Panc1 (cell line): ENCODE results near the gene INTS1. TPM values are rescaled to one million over a fixed set of nuclear protein-coding genes. Genes with fewer than 3 reads are reported as not detected.
A peak's percentile ranks its signal among the peaks of the same experiment; 100 is the strongest.

Experiments used
- ATAC-seq: fragments of 200-7000 bp; cut with Tn5 transposase; 2 replicates; pipeline ENCODE4 v1.9.1; 2020; ENCODE audit warnings: mild to moderate bottlenecking, moderate library complexity
- BruUV-seq: library from RNA; stranded (reverse); fragments of 400-500 nt; replicated peaks from 2 replicates; lab custom pipeline; 2021; lab: Mats Ljungman, UMichigan
- CTCF ChIA-PET: fragments of 300-600 bp; sonication (Branson Sonifier 250); formaldehyde crosslinking; loops from one replicate; lab custom pipeline; 2022; ENCODE audit warnings: antibody characterized with exemption; lab: Charles Lee
- POLR2A ChIA-PET: fragments of 300-600 bp; sonication (Branson Sonifier 250); formaldehyde crosslinking; loops from one replicate; lab custom pipeline; 2022; ENCODE audit warnings: antibody characterized with exemption; lab: Charles Lee
- DNase-seq: peaks from one replicate; pipeline ENCODE4 v3.0.0-alpha.2; 2010; ENCODE audit warnings: low read depth, low spot score
- H3K27ac ChIP-seq: 2 replicates; pipeline ENCODE4 v1.5.1; 2011; ENCODE audit warnings: mild to moderate bottlenecking, low read length, inconsistent platforms
- H3K27me3 ChIP-seq: fragments of 200-500 bp; sonication (Bioruptor generic); 2 replicates; pipeline ENCODE4 v1.6.0; 2014; ENCODE audit warnings: low read length, inconsistent platforms; ENCODE audit not compliant: control insufficient read depth, insufficient read depth
- H3K36me3 ChIP-seq: fragments of 200-500 bp; sonication (Bioruptor generic); 2 replicates; pipeline ENCODE4 v1.5.1; 2014; ENCODE audit warnings: inconsistent platforms, mild to moderate bottlenecking, low read length, moderate library complexity; ENCODE audit not compliant: control insufficient read depth, insufficient read depth
- H3K4me1 ChIP-seq: 2 replicates; pipeline ENCODE4 v1.5.1; 2011; ENCODE audit warnings: inconsistent platforms, mild to moderate bottlenecking, low read length, moderate library complexity; ENCODE audit not compliant: control insufficient read depth, insufficient read depth
- H3K4me3 ChIP-seq, 2 experiments: 2 replicates each; pipeline ENCODE4 v1.5.1; 2011 to 2012; ENCODE audit warnings: low read depth in 2 of 2, low read length in 2 of 2, mild to moderate bottlenecking in 2 of 2, inconsistent platforms in 1 of 2, moderate library complexity in 1 of 2
- H3K9me3 ChIP-seq: fragments of 200-500 bp; sonication (Bioruptor generic); 2 replicates; pipeline ENCODE4 v1.5.1; 2014; ENCODE audit warnings: low read depth, mild to moderate bottlenecking, inconsistent platforms, low read length, moderate library complexity; ENCODE audit not compliant: control insufficient read depth, insufficient read depth
- CTCF ChIP-seq: fragments of 450-650 bp; IDR thresholded peaks from 2 replicates; pipeline ENCODE4 v1.5.1; 2017; ENCODE audit warnings: mild to moderate bottlenecking
- POLR2AphosphoS5 ChIP-seq: IDR thresholded peaks from 2 replicates; pipeline ENCODE4 v1.6.1; 2012; ENCODE audit warnings: mild to moderate bottlenecking, low read depth, low read length, moderate library complexity
- SIN3A ChIP-seq: IDR thresholded peaks from 2 replicates; pipeline ENCODE4 v1.6.1; 2012; ENCODE audit warnings: low read depth, mild to moderate bottlenecking, low read length, moderate library complexity, borderline replicate concordance; ENCODE audit not compliant: insufficient read depth
- TCF7L2 ChIP-seq: IDR thresholded peaks from 2 replicates; pipeline ENCODE4 v1.6.1; 2011; ENCODE audit warnings: mild to moderate bottlenecking, low read depth, low read length, inconsistent platforms
- in situ Hi-C: cut with HindIII; loops from 2 replicates; pipeline ENCODE4 v1.10.0; 2016; ENCODE audit warnings: low sequenced_read_pairs, low pct_unique_long_range_greater_than_20kb
- intact Hi-C: fragments of 100-400 bp; cut with micrococcal nuclease; formaldehyde crosslinking; loops from one replicate; pipeline ENCODE4 v1.10.0; 2022; ENCODE audit not compliant: unreplicated experiment
- total RNA-seq: library from RNA; stranded (reverse); gene quantifications from one replicate; pipeline ENCODE4 v1.2.1, GENCODE V29; 2021; ENCODE audit not compliant: unreplicated experiment
- TF ChIP-seq, protein P1 (sequence below), 2 experiments: IDR thresholded peaks; 2 replicates each; pipeline ENCODE4 v1.6.1; 2011 to 2012; ENCODE audit warnings: low read depth in 2 of 2, control low read depth in 1 of 2, low read length in 1 of 2, mild to moderate bottlenecking in 1 of 2, moderate library complexity in 1 of 2; ENCODE audit not compliant: insufficient read depth in 1 of 2

The INTS1 gene
- total RNA-seq, 1 experiment from 2014 or later = 173 TPM

- POLR2A ChIA-PET = no interaction called here
- in situ Hi-C loops (no loop called here), intact Hi-C loops (no loop called here)
- ATAC-seq = no peak
- Histone ChIP-seq H3K27me3 (no peaks in the 10 kb centered on the region), H3K9me3 (no peaks in the 10 kb centered on the region), H3K4me3 (no peak overlapping the region), H3K27ac (no peak overlapping the region), H3K36me3 (no peaks in the 10 kb centered on the region), H3K4me1 (peaks cover 25% of the 10 kb centered on the region)
- CTCF ChIA-PET = no interaction called here
- no TSS peak for BruUV-seq
- no peak for TF ChIP-seq SIN3A
- peak; percentile 15; the same call in 1 of the 2 replicates for TF ChIP-seq CTCF
- no peak for DNase-seq
These were observed 46.0 kb upstream of the INTS1 start for GRCh38 chr7:1550005-1550845.

DNA sequence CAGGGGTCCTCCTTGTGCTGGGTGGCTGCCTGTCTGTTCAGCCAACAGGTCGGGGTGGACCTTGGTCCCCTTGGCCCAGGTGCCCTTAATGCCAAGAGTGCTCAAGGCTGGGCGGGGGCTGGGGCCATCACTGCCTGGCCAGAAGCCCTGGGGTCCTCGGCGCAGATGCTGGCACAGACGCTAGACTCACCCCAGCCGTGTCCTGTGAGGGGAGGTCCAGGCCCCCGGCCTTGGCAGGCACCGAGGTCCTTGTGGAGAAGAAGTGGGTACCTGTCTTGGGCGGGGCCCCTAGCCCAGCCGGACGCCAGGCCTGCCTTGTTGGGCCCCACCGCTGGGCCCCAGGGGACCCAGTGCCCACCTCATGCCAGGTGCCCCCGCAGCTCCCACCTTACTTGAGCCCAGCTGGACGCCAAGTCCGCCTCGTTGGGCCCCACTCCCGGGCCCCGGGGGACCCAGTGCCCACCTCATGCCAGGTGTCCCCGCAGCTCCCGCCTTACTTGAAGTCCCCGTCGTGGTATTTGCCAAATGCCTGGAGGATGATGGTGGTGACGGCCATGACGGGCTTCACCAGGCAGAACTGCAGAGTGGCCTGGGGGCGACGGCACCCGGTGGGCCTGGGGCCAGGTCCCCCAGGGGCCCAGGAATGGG lies 45.3 kb upstream of the INTS1 start:
- Histone ChIP-seq H3K27ac (no peak overlapping the region), H3K27me3 (no peaks in the 10 kb centered on the region), H3K4me1 (peaks cover 25% of the 10 kb centered on the region), H3K36me3 (no peaks in the 10 kb centered on the region), H3K4me3 (no peak overlapping the region), H3K9me3 (no peaks in the 10 kb centered on the region)
- TF ChIP-seq SIN3A = no peak
- TF ChIP-seq POLR2AphosphoS5 = no peak
- TF ChIP-seq, protein P1, sequence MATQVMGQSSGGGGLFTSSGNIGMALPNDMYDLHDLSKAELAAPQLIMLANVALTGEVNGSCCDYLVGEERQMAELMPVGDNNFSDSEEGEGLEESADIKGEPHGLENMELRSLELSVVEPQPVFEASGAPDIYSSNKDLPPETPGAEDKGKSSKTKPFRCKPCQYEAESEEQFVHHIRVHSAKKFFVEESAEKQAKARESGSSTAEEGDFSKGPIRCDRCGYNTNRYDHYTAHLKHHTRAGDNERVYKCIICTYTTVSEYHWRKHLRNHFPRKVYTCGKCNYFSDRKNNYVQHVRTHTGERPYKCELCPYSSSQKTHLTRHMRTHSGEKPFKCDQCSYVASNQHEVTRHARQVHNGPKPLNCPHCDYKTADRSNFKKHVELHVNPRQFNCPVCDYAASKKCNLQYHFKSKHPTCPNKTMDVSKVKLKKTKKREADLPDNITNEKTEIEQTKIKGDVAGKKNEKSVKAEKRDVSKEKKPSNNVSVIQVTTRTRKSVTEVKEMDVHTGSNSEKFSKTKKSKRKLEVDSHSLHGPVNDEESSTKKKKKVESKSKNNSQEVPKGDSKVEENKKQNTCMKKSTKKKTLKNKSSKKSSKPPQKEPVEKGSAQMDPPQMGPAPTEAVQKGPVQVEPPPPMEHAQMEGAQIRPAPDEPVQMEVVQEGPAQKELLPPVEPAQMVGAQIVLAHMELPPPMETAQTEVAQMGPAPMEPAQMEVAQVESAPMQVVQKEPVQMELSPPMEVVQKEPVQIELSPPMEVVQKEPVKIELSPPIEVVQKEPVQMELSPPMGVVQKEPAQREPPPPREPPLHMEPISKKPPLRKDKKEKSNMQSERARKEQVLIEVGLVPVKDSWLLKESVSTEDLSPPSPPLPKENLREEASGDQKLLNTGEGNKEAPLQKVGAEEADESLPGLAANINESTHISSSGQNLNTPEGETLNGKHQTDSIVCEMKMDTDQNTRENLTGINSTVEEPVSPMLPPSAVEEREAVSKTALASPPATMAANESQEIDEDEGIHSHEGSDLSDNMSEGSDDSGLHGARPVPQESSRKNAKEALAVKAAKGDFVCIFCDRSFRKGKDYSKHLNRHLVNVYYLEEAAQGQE (IDR thresholded peaks at IDR 0.05; ENCODE audit: insufficient read depth in 1 of 2, low read depth in 2 of 2, low read length in 1 of 2) = no peak
- no peak for TF ChIP-seq TCF7L2
- no peak for TF ChIP-seq CTCF
- in situ Hi-C loops (no loop called here), intact Hi-C loops (no loop called here)
- no peak for DNase-seq
- no TSS peak for BruUV-seq
- ChIA-PET CTCF (no interaction called here), POLR2A (no interaction called here)
- ATAC-seq = no peak
